GM21528 (cell line): ENCODE results near the gene PTGR2.
"Not testable (repeated sequence)": the region's sequence is repeated elsewhere in the genome, so short reads cannot be mapped to it uniquely, and the experiment has no call there.

Experiments used
- ATAC-seq: cut with Tn5 transposase; IDR thresholded peaks from one replicate; pipeline ENCODE4 v1.9.1; 2021; ENCODE audit warnings: mild to moderate bottlenecking, moderate library complexity; ENCODE audit not compliant: unreplicated experiment, low FRiP score

PTGR2 gene

GRCh38 chr14:73879027-73879426, 27.4 kb downstream of the PTGR2 start:
- ATAC-seq = no peak

- no peak for ATAC-seq
These were observed 33.0 kb downstream of the PTGR2 start for GRCh38 chr14:73884438-73885190.

GRCh38 chr14:73886449-73887317, 35.1 kb downstream of the PTGR2 start, which contains the start of gene ZNF410:
Gene ZNF410 (plus strand): TSS chr14:73886859. CDS start chr14:73892176, 5,317 bp downstream.
- ATAC-seq = peak; percentile 91

- ATAC-seq = no peak
These were observed 35.6 kb downstream of the PTGR2 start for GRCh38 chr14:73887318-73887616.

DNA sequence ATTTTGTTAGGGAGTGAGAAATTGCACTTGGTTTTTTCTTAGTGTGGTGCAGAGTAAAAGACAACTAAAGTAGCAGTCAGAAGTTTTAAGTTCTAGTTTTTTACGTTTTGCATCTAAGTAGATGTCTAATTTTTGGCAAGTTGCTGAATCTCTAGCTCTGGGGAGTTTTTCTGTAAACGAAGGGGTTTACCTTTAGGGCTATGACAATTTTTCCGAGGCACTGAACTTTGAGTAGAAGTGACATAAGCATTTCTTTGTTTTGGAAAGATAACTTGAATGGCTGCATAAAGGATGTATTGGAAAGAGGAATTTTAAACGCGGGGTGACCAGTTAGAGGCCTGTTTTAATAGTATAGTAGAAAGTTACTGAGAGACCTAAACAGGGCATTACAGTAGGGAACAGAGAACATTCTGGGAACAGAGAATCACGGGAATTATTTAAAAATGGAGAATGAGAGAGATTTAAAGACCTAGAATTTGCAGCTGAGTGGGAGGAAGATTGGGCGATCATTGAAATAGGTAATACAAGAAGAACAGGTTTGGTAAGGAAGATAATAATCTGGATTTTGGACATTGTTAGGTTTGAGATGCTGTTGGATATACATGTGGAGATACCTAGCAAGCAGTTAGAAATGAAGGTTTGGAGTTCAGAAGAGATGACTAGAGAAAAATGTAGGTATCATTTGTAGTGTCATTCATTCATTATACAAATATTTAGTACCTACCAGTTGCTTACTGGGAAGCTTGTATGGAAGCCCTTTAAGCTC, 36.2 kb downstream of the PTGR2 start:
- no peak for ATAC-seq

- ATAC-seq = no peak
These were observed 36.8 kb downstream of the PTGR2 start for GRCh38 chr14:73888460-73888725.

- no peak for ATAC-seq
These were observed 37.3 kb downstream of the PTGR2 start for GRCh38 chr14:73888971-73889370.

GRCh38 chr14:73889376-73889775, 37.7 kb downstream of the PTGR2 start:
- ATAC-seq = no peak

DNA sequence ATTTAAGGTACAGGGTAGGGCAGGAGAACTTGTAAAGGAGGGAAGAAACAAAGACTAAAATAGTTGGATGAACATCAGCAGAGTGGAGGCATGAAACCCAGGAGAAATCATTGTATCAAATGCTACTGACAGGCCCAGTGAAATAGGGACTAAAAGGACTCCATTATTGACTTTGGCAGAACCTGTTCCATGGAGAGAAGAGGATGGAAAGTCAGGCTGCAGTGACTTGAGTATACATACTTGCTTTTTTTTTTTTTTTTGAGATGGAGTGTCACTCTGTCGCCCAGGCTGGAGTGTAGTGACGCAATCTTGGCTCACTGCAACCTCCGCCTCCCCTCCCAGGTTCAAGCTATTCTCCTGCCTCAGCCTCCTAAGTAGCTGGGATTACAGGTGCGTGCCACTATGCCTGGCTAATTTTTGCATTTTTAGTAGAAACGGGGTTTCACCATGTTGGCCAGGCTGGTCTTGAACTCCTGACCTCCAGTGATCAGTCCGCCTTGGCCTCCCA, 42.6 kb downstream of the PTGR2 start:
- ATAC-seq = not testable (repeated sequence)

GRCh38 chr14:73895939-73896338, 44.3 kb downstream of the PTGR2 start:
- ATAC-seq = no peak

DNA sequence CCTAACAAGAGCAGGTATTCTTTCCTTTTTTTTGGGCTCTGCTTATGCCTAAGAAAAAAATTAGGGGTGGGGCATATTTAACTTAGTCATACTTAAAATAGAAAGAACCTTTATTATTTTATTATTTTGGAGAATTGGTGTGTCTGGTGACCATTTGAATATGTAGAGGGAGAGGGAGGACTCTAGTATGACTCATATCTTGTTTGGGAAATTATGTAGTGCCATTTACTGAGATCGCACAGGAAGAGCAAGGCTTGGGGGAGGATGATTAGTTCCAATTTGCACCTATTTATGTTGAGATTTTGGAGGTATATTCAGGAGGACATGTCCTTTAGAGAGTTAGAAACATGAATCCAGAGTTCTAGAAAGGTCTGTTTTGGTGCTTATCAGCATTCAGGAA, 44.9 kb downstream of the PTGR2 start:
- ATAC-seq = no peak

GRCh38 chr14:73903028-73903427, 51.4 kb downstream of the PTGR2 start:
- no peak for ATAC-seq

DNA sequence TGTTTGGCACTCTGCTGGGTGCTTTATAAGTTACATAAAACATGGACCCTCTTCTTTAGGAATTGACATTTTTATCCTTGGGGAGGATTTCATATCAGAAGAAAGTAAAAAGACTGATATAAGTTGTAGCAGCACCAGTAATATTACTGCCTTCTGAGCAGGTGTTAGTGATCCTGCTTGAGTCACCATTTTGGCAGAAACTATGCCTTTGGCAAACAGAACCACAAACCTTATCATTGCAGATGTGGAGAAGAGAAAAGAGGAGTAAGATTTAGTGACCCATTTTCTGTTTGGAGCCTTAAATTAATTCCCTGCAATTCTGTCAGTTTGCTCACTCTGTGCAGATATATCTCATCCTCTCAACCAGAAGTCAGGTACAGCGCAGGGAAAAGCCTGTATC, 58.0 kb downstream of the PTGR2 start:
- ATAC-seq = no peak

DNA sequence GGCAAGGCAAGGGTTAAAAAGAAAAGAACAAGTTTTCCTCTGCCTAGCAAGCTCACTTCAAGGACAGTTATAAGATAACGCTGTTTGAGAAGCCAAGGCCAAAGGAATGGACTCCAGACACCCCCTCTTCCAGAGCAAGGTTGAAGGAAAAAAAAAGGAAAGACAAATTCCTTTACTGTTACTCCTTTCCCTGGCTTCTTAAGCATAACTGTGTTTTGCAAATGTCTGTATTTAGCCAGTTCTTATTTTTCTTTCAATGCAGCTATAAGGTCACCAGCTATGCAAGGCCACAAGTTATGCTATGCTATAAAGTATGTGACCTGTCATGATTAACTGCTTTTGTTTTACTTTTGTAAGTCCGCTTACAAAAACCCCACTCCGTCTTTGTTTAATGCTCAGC, 61.6 kb downstream of the PTGR2 start:
- no peak for ATAC-seq

- no peak for ATAC-seq
These were observed 64.7 kb downstream of the PTGR2 start for GRCh38 chr14:73916324-73916723.

- not testable (repeated sequence) for ATAC-seq
These were observed 67.8 kb downstream of the PTGR2 start for GRCh38 chr14:73919457-73919856.

- no peak for ATAC-seq
These were observed 72.7 kb downstream of the PTGR2 start for GRCh38 chr14:73924337-73924736.
